ENCODE data around the gene ELOVL1. TPM values are rescaled to one million over a fixed set of nuclear protein-coding genes. Genes with fewer than 3 reads are reported as not detected.

The ELOVL1 gene
- polyA plus RNA-seq, 1 donor (not counting 4 experiments of a cell fraction or from before 2014, with no cell fraction given): 283 TPM

DNA sequence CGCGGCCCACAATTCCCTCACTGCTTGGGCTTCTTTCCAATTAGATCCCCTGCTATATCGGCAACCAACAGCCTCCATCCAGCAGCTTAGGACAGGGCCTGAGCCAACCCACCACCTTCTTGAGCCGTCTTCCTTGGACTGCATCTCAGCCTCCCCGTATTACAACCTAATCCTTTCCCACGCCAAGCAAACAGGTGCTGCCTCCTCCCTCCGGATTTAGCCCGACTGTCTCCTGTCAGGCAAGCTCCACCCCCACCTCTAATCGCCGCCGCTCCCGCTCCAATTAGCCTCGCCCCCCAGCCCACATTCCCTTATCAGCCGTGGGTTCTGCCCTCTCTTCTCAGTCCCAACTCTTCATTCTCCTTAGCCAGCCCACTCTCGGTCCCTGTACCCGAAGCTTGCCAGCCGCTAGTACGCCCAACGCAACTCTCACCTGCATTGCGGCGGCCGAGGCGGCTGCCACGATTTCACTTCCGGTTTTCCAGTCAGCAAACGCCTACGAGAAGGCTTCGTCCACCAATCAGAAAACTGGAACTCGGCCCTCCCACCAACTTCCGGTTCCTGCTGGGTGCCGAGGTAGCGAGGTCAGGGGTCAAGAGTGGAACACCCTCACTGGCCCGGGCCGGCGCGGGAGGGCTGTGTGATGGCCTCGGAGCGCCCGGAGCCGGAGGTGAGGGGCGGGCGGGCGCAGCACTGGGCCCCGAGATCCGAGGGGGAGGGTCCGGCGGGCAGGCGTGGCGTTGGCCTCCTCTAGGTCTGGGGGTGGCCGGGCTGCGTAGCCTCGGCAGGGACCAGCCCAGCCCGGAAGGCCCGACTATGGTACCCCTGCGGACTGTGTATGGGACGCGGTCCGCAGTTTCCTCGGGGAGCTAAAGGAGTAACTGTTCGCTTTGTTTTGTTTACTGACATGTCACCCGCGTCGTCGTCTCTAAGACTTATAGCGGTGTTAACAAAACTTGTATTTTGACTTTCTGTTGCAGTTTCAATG, 21.8 kb upstream of the ELOVL1 start, which contains the start of the genes MED8 and SZT2:
Gene MED8 (minus strand): TSS at position 475 of the 988 bp plus-strand sequence. CDS start 36 bp downstream, at position 439.
Gene SZT2 (plus strand): TSS at position 574 of the 988 bp plus-strand sequence. CDS start 70 bp downstream, at position 644.
- Histone ChIP-seq H3K27me3 (ENCODE audit: control insufficient read depth, extremely low read depth, insufficient read depth, low read length) (no peaks in the 10 kb centered on the region), H3K27ac (ENCODE audit: control insufficient read depth, insufficient read depth, low read length) (peak within 1 kb of the TSS; percentile 74), H3K9me3 (ENCODE audit: control insufficient read depth, low read depth, low read length) (no peaks in the 10 kb centered on the region), H3K9me1 (ENCODE audit: control insufficient read depth, extremely low read depth, insufficient read depth, low read length) (no peaks in the 10 kb centered on the region), H2AFZ (ENCODE audit: control insufficient read depth, low read length) (peak within 1 kb of the TSS; percentile 98), H3K36me3 (ENCODE audit: control insufficient read depth in 2 of 2, extremely low read depth in 1 of 2, insufficient read depth in 2 of 2, low read length in 2 of 2) (peaks cover 18 to 25% of the 10 kb centered on the region in 2 experiments), H3K9ac (ENCODE audit: control insufficient read depth, extremely low read depth, insufficient read depth, low read length) (peak within 1 kb of the TSS; percentile 85), H3K4me2 (ENCODE audit: control insufficient read depth, extremely low read depth, insufficient read depth, low read depth, low read length) (peak within 1 kb of the TSS; percentile 94), H3K79me2 (ENCODE audit: control insufficient read depth, insufficient read depth, low read length) (peaks cover 45% of the 10 kb centered on the region), H3K4me3 (ENCODE audit: control insufficient read depth in 2 of 3, extremely low read depth in 1 of 3, insufficient read depth in 2 of 3, low read depth in 1 of 3, low read length in 3 of 3) (peak within 1 kb of the TSS; percentile 89 to 96 (median 95)), H4K20me1 (ENCODE audit: control insufficient read depth, extremely low read depth, insufficient read depth, low read length) (no peaks in the 10 kb centered on the region), H3K4me1 (ENCODE audit: control insufficient read depth, extremely low read depth, insufficient read depth, low read length) (peaks cover 16% of the 10 kb centered on the region)
- dilution Hi-C loops (cut with MboI; ENCODE audit: extremely low pct_ligation_motif_present, low sequenced_read_pairs): no loop called here
- TF ChIP-seq EZH2 (IDR thresholded peaks at IDR 0.05; ENCODE audit: low read length): no peak
- TF ChIP-seq, protein P1, sequence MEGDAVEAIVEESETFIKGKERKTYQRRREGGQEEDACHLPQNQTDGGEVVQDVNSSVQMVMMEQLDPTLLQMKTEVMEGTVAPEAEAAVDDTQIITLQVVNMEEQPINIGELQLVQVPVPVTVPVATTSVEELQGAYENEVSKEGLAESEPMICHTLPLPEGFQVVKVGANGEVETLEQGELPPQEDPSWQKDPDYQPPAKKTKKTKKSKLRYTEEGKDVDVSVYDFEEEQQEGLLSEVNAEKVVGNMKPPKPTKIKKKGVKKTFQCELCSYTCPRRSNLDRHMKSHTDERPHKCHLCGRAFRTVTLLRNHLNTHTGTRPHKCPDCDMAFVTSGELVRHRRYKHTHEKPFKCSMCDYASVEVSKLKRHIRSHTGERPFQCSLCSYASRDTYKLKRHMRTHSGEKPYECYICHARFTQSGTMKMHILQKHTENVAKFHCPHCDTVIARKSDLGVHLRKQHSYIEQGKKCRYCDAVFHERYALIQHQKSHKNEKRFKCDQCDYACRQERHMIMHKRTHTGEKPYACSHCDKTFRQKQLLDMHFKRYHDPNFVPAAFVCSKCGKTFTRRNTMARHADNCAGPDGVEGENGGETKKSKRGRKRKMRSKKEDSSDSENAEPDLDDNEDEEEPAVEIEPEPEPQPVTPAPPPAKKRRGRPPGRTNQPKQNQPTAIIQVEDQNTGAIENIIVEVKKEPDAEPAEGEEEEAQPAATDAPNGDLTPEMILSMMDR (optimal IDR thresholded peaks at IDR 0.05 in 1 of 3, IDR thresholded peaks at IDR 0.05 in 1 of 3, conservative IDR thresholded peaks at IDR 0.05 in 1 of 3; ENCODE audit: extremely low read depth in 1 of 3, insufficient read depth in 2 of 3, low read length in 3 of 3): no peak
- DNase-seq (ENCODE audit: low read depth, low spot score): peak; percentile 81
- FAIRE-seq: peak; percentile 88

DNA sequence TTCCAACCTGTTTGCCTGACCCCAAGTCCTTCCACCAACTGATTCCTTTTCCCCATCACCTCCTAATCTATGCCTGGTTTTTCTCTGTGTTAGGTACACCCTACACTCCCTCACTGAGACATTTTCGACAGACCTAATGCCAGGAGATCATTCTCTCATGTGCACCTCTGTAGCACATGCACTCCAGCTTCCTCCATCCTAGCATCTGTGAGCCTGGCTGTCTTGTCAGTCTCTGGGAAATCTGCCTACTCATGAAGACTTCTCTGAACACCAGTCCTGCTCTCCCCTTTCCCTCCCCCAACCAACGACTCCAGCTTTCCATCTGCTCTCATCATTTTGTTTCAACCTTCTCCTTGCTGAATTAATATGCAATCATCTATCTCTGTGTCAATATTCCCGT, 20.8 kb upstream of the ELOVL1 start:
- FAIRE-seq (no peak), DNase-seq (ENCODE audit: low read depth, low spot score) (no peak)
- Histone ChIP-seq H3K4me2 (ENCODE audit: control insufficient read depth, extremely low read depth, insufficient read depth, low read depth, low read length) (peak overlapping the region; percentile 93), H3K9me1 (ENCODE audit: control insufficient read depth, extremely low read depth, insufficient read depth, low read length) (no peaks in the 10 kb centered on the region), H3K9me3 (ENCODE audit: control insufficient read depth, low read depth, low read length) (no peaks in the 10 kb centered on the region), H3K79me2 (ENCODE audit: control insufficient read depth, insufficient read depth, low read length) (peaks cover 42% of the 10 kb centered on the region), H3K4me3 (ENCODE audit: control insufficient read depth in 2 of 3, extremely low read depth in 1 of 3, insufficient read depth in 2 of 3, low read depth in 1 of 3, low read length in 3 of 3) (peak overlapping the region; percentile 89 to 96 (median 95)), H3K36me3 (ENCODE audit: control insufficient read depth in 2 of 2, extremely low read depth in 1 of 2, insufficient read depth in 2 of 2, low read length in 2 of 2) (peaks cover 25 to 31% of the 10 kb centered on the region in 2 experiments), H3K27me3 (ENCODE audit: control insufficient read depth, extremely low read depth, insufficient read depth, low read length) (no peaks in the 10 kb centered on the region), H4K20me1 (ENCODE audit: control insufficient read depth, extremely low read depth, insufficient read depth, low read length) (no peaks in the 10 kb centered on the region), H3K27ac (ENCODE audit: control insufficient read depth, insufficient read depth, low read length) (peak overlapping the region; percentile 74), H3K9ac (ENCODE audit: control insufficient read depth, extremely low read depth, insufficient read depth, low read length) (peak overlapping the region; percentile 85), H3K4me1 (ENCODE audit: control insufficient read depth, extremely low read depth, insufficient read depth, low read length) (peaks cover 16% of the 10 kb centered on the region), H2AFZ (ENCODE audit: control insufficient read depth, low read length) (no peak overlapping the region)
- dilution Hi-C loops (cut with MboI; ENCODE audit: extremely low pct_ligation_motif_present, low sequenced_read_pairs): no loop called here
- no peak for TF ChIP-seq EZH2 (IDR thresholded peaks at IDR 0.05; ENCODE audit: low read length)
- TF ChIP-seq, protein P1 (optimal IDR thresholded peaks at IDR 0.05 in 1 of 3, IDR thresholded peaks at IDR 0.05 in 1 of 3, conservative IDR thresholded peaks at IDR 0.05 in 1 of 3; ENCODE audit: extremely low read depth in 1 of 3, insufficient read depth in 2 of 3, low read length in 3 of 3): no peak

Data from keratinocyte (primary cell).